HG03196 (cell line): Measurements from ENCODE around the gene ZNF396.

ENCODE experiments used
- ATAC-seq: cut with Tn5 transposase; IDR thresholded peaks from one replicate; pipeline ENCODE4 v1.9.1; 2021; ENCODE audit not compliant: unreplicated experiment

Gene ZNF396

GRCh38 chr18:35376742-35377695 lies at the start of gene ZNF396:
Gene ZNF396, minus strand, starts transcription at chr18:35377337. Its CDS starts 3,045 bp downstream, at chr18:35374292.
- peak; percentile 68 for ATAC-seq

DNA sequence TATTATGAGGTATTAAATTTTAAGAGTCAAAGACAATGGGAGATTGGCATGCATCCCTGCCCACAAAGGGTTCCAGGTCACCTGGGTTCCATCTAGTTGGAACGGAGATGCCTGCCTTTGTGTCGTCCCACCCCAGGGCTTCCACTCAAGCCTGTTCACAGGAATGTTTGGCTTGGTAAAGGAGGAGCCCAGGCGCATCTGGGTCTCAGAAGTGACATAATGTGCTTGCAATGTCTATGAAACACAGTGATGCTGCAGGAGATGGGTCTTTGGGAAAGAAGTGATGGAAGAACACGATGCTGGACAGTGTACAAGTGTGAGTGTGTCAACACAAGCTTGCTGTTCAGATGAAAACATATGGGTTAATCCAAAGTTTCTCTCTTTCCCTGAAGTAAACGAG lies 49.6 kb upstream of the ZNF396 start:
- no peak for ATAC-seq

DNA sequence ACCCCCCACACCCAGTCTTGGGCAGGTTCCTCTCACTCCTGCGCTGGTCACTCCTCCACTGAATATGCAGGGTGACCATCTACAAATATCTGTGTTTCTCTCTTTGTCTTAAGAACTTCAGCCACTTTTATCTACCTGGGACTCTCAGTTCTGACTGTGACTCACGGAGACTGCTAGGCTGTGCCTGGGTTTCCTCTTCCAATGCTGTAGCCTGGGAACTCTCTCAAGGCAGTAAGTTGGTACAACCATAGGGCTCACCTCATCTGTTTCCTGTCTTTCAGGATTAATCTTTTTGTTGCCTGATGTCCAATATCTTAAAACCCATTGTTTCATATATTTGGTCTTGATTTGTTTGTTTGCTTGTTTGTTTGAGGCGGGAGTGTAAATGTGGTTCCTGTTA lies 47.2 kb upstream of the ZNF396 start:
- no peak for ATAC-seq

- ATAC-seq = no peak
These were observed 45.1 kb upstream of the ZNF396 start for GRCh38 chr18:35422237-35422636.

DNA sequence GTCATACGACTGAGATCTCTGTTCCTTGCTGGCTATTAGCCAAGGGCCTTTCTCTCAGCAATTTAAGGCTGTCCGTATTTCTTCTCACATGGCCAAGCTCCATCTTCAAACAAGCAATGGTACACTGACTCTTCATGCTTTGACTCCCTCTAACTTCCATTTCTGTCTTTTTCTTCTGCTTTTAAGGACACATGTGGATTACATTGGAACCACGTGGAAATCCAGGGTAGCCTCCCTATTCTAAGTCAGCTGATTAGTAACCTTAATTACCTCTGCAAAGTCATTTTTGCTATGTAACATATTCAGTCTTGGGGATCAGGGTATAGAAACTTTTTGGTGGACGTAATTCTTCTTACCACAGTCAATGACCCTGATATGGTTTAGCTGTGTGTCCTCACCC lies 41.5 kb upstream of the ZNF396 start:
- ATAC-seq = no peak

DNA sequence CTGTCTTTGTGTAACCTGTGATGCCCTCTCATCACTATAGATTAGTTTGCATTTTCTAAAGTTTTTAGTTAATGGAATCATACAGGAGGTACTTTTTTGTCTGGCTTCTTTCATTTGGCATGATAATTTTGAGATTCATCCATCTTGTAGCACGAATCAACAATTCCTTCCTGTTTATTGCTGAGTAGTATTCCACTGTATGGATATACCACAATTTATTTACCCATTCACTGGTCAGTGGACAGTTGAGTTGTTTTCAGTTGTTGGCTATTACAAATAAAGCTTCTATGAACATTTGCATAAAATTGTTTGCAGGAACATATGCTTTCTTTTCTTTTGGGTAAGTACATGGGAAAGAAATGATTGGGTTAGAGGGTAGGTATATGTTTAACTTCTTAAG lies 40.1 kb upstream of the ZNF396 start:
- no peak for ATAC-seq

- no peak for ATAC-seq
These were observed 38.5 kb upstream of the ZNF396 start for GRCh38 chr18:35415511-35416073.

GRCh38 chr18:35413163-35413511 lies 36.0 kb upstream of the ZNF396 start:
- ATAC-seq = no peak

DNA sequence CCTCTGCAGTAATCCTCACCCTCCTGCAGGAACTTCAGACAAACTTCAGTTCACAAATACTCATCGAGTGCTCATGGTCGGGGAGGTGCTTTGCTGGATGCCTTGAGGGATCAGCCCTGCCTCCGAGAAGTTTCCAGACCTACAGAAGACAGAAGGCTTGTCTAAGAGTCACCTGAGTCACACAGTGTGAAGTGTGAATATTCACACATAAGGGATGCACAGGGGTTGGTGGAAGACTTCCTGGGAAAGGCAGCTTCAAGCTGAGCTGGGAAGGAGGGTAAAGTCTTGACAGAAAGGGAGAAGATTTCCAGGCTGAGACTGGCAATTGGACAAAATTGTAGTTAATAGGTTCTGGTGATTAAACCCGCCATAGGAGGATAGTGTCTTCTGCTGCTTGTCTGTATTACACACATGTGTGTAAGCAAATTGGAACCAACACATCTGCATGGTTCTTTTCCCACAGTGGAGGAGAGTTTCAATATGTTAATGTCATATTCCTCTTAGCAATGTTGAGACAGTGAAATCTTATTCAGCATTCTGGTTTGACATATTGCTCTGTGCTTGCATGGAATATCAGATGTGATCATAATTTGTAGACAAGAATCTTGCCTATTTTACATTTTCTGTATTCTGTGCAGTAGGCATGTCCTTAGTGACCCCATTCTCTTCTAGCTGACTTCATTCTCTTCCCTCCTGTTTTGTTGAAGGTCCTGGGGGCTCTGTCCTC lies 34.7 kb upstream of the ZNF396 start:
- no peak for ATAC-seq

GRCh38 chr18:35410561-35410960 lies 33.4 kb upstream of the ZNF396 start:
- peak; percentile 30 for ATAC-seq

- no peak for ATAC-seq
These were observed 32.8 kb upstream of the ZNF396 start for GRCh38 chr18:35409911-35410310.

- no peak for ATAC-seq
These were observed 31.7 kb upstream of the ZNF396 start for GRCh38 chr18:35408843-35409261.

GRCh38 chr18:35407871-35408481 lies 30.8 kb upstream of the ZNF396 start:
- ATAC-seq = no peak

- ATAC-seq = no peak
These were observed 29.5 kb upstream of the ZNF396 start for GRCh38 chr18:35406666-35407065.

DNA sequence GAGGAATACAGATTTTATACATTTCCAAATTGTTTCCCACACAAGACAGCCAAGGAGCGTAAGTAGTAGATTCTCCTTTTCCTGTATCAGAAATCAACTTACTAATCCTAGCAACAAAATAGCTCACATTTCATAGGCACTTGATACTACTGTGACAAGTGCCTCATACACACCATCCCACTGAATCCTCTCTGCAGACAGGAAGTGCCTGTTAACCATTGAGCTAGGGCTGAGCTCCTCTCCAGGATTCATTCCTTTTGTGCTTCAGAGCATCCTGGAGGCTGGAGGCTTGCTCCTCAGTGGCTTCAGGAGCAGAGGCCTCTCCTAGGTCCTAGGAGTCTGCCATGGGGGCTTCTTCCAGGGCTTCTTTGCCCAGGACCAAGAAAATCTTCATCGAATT lies 20.8 kb upstream of the ZNF396 start:
- ATAC-seq = no peak

DNA sequence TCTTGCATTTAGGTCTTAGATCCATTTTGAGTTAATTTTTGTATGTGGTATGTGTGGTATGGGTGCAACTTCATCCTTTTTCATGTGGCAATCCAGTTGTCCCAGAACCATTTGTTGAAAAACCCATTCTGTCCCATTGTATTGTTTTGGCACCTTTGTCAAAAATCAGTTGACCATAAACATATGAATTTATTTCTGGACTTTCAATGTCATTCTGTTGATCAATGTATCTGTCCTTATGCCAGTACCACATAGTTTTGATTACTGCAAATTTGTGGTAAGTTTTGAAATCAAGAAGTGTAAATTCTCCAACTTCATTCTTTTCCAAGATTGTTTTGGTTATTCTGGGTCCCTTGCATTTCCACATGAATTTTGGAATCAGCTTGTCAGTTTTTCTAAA lies 16.6 kb upstream of the ZNF396 start:
- ATAC-seq = no peak

DNA sequence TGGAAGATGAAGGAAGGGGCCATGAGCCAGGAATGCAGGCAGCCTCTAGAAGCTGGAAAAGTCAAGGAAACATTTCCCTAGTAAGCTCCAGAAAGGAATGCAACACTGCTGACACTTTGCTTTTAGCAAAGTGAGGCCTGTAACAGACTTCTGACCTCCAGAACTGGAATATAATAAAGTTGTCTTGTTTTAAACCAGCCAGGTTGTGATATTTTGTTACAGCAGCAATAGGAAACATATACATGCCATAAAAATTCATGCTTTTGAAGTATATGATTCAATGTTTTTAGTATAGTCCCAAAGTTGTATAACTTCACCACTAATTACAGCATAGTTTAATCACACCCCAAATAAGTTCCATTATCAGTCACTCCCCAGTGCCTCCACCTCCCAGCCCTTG lies 15.2 kb upstream of the ZNF396 start:
- no peak for ATAC-seq

DNA sequence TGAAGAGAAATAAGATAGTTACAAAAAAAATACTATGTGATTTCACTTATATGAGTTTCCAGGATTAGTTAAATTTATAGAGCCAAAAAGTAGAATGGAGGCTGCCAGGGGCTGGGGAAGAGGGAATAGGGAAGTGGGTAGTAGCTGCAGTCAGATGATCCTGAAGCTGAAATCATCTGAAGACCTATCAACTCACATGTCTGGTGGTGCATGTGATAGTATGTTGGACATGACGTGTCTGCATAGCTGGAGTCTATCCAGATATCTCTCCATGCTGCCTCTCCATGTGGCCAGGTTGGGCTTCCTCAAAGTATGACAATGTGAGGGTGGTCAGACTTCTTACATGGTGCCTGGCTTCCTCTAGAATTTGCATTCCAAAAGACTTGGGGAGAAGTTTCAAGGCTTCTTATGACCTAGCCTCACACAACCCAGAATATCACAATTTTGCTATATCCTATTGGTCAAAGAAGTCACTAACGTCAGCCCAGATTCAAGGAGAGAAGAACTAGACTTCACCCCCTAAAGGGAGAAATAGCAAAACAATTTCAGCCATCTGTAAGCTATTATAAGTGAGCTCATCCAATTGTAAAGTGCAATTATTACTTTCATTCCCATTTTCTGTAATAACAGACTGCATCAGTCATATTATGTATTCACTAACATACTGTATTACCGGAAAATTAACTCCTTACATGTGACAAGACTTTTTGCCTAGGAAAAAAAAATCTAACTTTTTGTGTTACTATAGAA lies 14.0 kb upstream of the ZNF396 start:
- no peak for ATAC-seq

- no peak for ATAC-seq
These were observed 12.0 kb upstream of the ZNF396 start for GRCh38 chr18:35389095-35389618.

GRCh38 chr18:35387152-35387571 lies 10.0 kb upstream of the ZNF396 start:
- ATAC-seq = no peak
